IMR-90 (cell line): ENCODE measurements around the gene CSRNP3. TPM values are rescaled to one million over a fixed set of nuclear protein-coding genes. Genes with fewer than 3 reads are reported as not detected.

ENCODE experiments used
- ATAC-seq: fragments of 200-7000 bp; cut with Tn5 transposase; 2 replicates; pipeline ENCODE4 v1.9.1; 2020; ENCODE audit warnings: low read depth, mild to moderate bottlenecking, moderate library complexity
- BruUV-seq: library from RNA; stranded (reverse); fragments of 400-500 nt; replicated peaks from 2 replicates; lab custom pipeline; 2021; lab: Mats Ljungman, UMichigan
- CTCF ChIA-PET: fragments of 300-600 bp; formaldehyde crosslinking; extraction: SDS; loops from one replicate; lab custom pipeline; 2021; ENCODE audit warnings: antibody characterized with exemption; lab: Yijun Ruan, JAX
- POLR2A ChIA-PET: fragments of 300-600 bp; sonication (Branson Sonifier 250); formaldehyde crosslinking; loops from one replicate; lab custom pipeline; 2022; ENCODE audit warnings: antibody characterized with exemption; ENCODE audit not compliant: unreplicated experiment; lab: Charles Lee
- DNase-seq: peaks from one replicate; pipeline ENCODE4 v3.0.0; 2013
- H2AFZ ChIP-seq: replicated peaks from 2 replicates; pipeline ENCODE3; 2013; ENCODE audit warnings: low read length, mild to moderate bottlenecking; ENCODE audit not compliant: poor library complexity
- H2AK5ac ChIP-seq: 2 replicates; pipeline ENCODE4 v1.6.1; 2013; ENCODE audit warnings: low read depth, low read length, inconsistent platforms
- H2AK9ac ChIP-seq: replicated peaks from 2 replicates; pipeline ENCODE3; 2013; ENCODE audit warnings: mild to moderate bottlenecking, low read depth, low read length, moderate library complexity; ENCODE audit not compliant: poor library complexity
- H2BK120ac ChIP-seq: 2 replicates; pipeline ENCODE4 v1.6.1; 2013; ENCODE audit warnings: low read depth, low read length, inconsistent platforms
- H2BK15ac ChIP-seq: 3 replicates; pipeline ENCODE4 v1.6.1; 2013; ENCODE audit warnings: low read depth, low read length, inconsistent platforms
- H2BK20ac ChIP-seq: 2 replicates; pipeline ENCODE4 v1.6.1; 2013; ENCODE audit warnings: low read depth, mild to moderate bottlenecking, inconsistent platforms, low read length, moderate library complexity
- H2BK5ac ChIP-seq: 2 replicates; pipeline ENCODE4 v1.6.1; 2013; ENCODE audit warnings: mild to moderate bottlenecking, low read depth, low read length, inconsistent platforms; ENCODE audit not compliant: poor library complexity, severe bottlenecking
- H3K14ac ChIP-seq: replicated peaks from 2 replicates; pipeline ENCODE4 v1.6.1; 2013; ENCODE audit warnings: low read depth, low read length, inconsistent platforms
- H3K18ac ChIP-seq: 2 replicates; pipeline ENCODE4 v1.6.1; 2013; ENCODE audit warnings: low read depth, low read length, control low read depth
- H3K23ac ChIP-seq: 2 replicates; pipeline ENCODE4 v1.6.1; 2013; ENCODE audit warnings: low read depth, low read length, inconsistent platforms
- H3K27ac ChIP-seq: 2 replicates; pipeline ENCODE4 v1.5.1; 2013; ENCODE audit warnings: mild to moderate bottlenecking, control low read depth, low read length; ENCODE audit not compliant: insufficient read depth
- H3K27me3 ChIP-seq: 2 replicates; pipeline ENCODE4 v1.6.1; 2013; ENCODE audit warnings: low read length; ENCODE audit not compliant: control insufficient read depth, insufficient read depth
- H3K36me3 ChIP-seq: 2 replicates; pipeline ENCODE4 v1.6.1; 2013; ENCODE audit warnings: low read length, mixed read lengths; ENCODE audit not compliant: control insufficient read depth, insufficient read depth
- H3K4ac ChIP-seq: 2 replicates; pipeline ENCODE4 v1.6.1; 2013; ENCODE audit warnings: low read depth, low read length, inconsistent platforms
- H3K4me1 ChIP-seq: 2 replicates; pipeline ENCODE4 v1.6.1; 2013; ENCODE audit warnings: low read length, mixed read lengths; ENCODE audit not compliant: control insufficient read depth, insufficient read depth
- H3K4me2 ChIP-seq: 2 replicates; pipeline ENCODE4 v1.6.1; 2013; ENCODE audit warnings: low read depth, mild to moderate bottlenecking, control low read depth, low read length, moderate library complexity
- H3K4me3 ChIP-seq: 2 replicates; pipeline ENCODE4 v1.5.1; 2013; ENCODE audit warnings: low read depth, mild to moderate bottlenecking, control low read depth, low read length, moderate library complexity; ENCODE audit not compliant: insufficient read depth
- H3K56ac ChIP-seq: 2 replicates; pipeline ENCODE4 v1.6.1; 2013; ENCODE audit warnings: low read length, inconsistent platforms; ENCODE audit not compliant: insufficient read depth; ENCODE audit errors: extremely low read depth
- H3K79me1 ChIP-seq, 2 experiments: 2 replicates each; pipeline ENCODE4 v1.6.1; 2013; ENCODE audit warnings: low read length in 2 of 2, inconsistent platforms in 1 of 2, low read depth in 1 of 2
- H3K9ac ChIP-seq: 2 replicates; pipeline ENCODE4 v1.6.1; 2013; ENCODE audit warnings: low read depth, low read length, control low read depth
- H3K9me1 ChIP-seq: 2 replicates; pipeline ENCODE4 v1.6.1; 2013; ENCODE audit warnings: low read length, inconsistent platforms; ENCODE audit not compliant: insufficient read depth
- H3K9me3 ChIP-seq: 2 replicates; pipeline ENCODE4 v1.6.1; 2013; ENCODE audit warnings: low read length; ENCODE audit not compliant: control insufficient read depth, insufficient read depth
- H4K20me1 ChIP-seq: 2 replicates; pipeline ENCODE4 v1.6.1; 2013; ENCODE audit warnings: low read length, inconsistent platforms; ENCODE audit not compliant: insufficient read depth
- H4K5ac ChIP-seq: 2 replicates; pipeline ENCODE4 v1.6.1; 2013; ENCODE audit warnings: mild to moderate bottlenecking, low read depth, low read length, control low read depth
- H4K8ac ChIP-seq, 2 experiments: 2 replicates each; pipeline ENCODE4 v1.6.1; 2013; ENCODE audit warnings: low read depth in 2 of 2, low read length in 2 of 2, control low read depth in 1 of 2, inconsistent platforms in 1 of 2
- H4K91ac ChIP-seq: 2 replicates; pipeline ENCODE4 v1.6.1; 2013; ENCODE audit warnings: low read depth, low read length, inconsistent platforms; ENCODE audit not compliant: insufficient read depth
- BHLHE40 ChIP-seq: fragments of 150-350 bp; IDR thresholded peaks from 2 replicates; pipeline ENCODE4 v1.6.1; 2016; ENCODE audit warnings: mild to moderate bottlenecking, low read depth, low read length
- CEBPB ChIP-seq: IDR thresholded peaks from 2 replicates; pipeline ENCODE4 v1.6.1; 2012; ENCODE audit warnings: low read depth, low read length, improper control_type of control experiment
- CHD1 ChIP-seq: IDR thresholded peaks from 2 replicates; pipeline ENCODE4 v1.6.1; 2012; ENCODE audit warnings: low read depth, low read length, improper control_type of control experiment
- FOS ChIP-seq: fragments of 150-350 bp; IDR thresholded peaks from 2 replicates; pipeline ENCODE4 v1.6.1; 2016; ENCODE audit warnings: low read depth, low read length
- MAFK ChIP-seq: IDR thresholded peaks from 2 replicates; pipeline ENCODE4 v1.6.1; 2012; ENCODE audit warnings: low read depth, low read length, improper control_type of control experiment
- MAZ ChIP-seq: IDR thresholded peaks from 2 replicates; pipeline ENCODE4 v1.6.1; 2012; ENCODE audit warnings: low read depth, mild to moderate bottlenecking, low read length, improper control_type of control experiment, moderate library complexity, borderline replicate concordance
- MXI1 ChIP-seq: IDR thresholded peaks from 2 replicates; pipeline ENCODE4 v1.6.1; 2012; ENCODE audit warnings: low read depth, mild to moderate bottlenecking, low read length, moderate library complexity, borderline replicate concordance
- NFE2L2 ChIP-seq: fragments of 150-350 bp; IDR thresholded peaks from 2 replicates; pipeline ENCODE4 v1.6.1; 2016; ENCODE audit warnings: low read depth, mild to moderate bottlenecking, low read length
- POLR2A ChIP-seq: IDR thresholded peaks from 2 replicates; pipeline ENCODE4 v1.6.1; 2012; ENCODE audit warnings: mild to moderate bottlenecking, low read depth, low read length
- RAD21 ChIP-seq: IDR thresholded peaks from 2 replicates; pipeline ENCODE4 v1.6.1; 2012; ENCODE audit warnings: low read length, improper control_type of control experiment
- RCOR1 ChIP-seq: IDR thresholded peaks from 2 replicates; pipeline ENCODE4 v1.6.1; 2012; ENCODE audit warnings: mild to moderate bottlenecking, low read length, improper control_type of control experiment; ENCODE audit not compliant: insufficient replicate concordance
- RFX5 ChIP-seq: IDR thresholded peaks from 2 replicates; pipeline ENCODE4 v1.8.0; 2012; ENCODE audit warnings: low read depth, mild to moderate bottlenecking, low read length, moderate library complexity
- SMC3 ChIP-seq: fragments of 150-350 bp; IDR thresholded peaks from 2 replicates; pipeline ENCODE4 v1.6.1; 2016; ENCODE audit warnings: low read depth, mild to moderate bottlenecking, antibody characterized with exemption, low read length, moderate library complexity
- WGBS, 2 experiments: methylation state at CpG; one replicate each; pipeline versions ENCODE4 v1.1.5 to v1.1.7; 2013; ENCODE audit warnings: missing lambda C conversion rate in 2 of 2; ENCODE audit not compliant: insufficient read length in 1 of 2; ENCODE audit errors: extremely low coverage in 2 of 2; 5-methylcytosine and 5-hydroxymethylcytosine counted together
- dilution Hi-C: fragments of 300-500 bp; cut with HindIII; formaldehyde crosslinking; loops from one replicate; pipeline ENCODE4 v1.14.3; 2018; ENCODE audit warnings: low sequenced_read_pairs; ENCODE audit not compliant: unreplicated experiment
- in situ Hi-C: fragments of 300-500 bp; cut with MboI; formaldehyde crosslinking; loops from 3 replicates; pipeline ENCODE4 v1.14.3; 2019; ENCODE audit warnings: low sequenced_read_pairs, inconsistent platforms, mixed read lengths
- intact Hi-C: fragments of 100-400 bp; cut with micrococcal nuclease; formaldehyde crosslinking; loops from 2 replicates; pipeline ENCODE4 v1.10.0; 2022
- polyA plus RNA-seq, 3 experiments: library from polyadenylated mRNA; depleted of rRNA; stranded (reverse); fragments of >200 nt; gene quantifications; 2 replicates each; pipeline ENCODE4 v1.2.3, GENCODE V29; 2012; ENCODE audit warnings: low replicate concordance in 1 of 3
- total RNA-seq: library from RNA; depleted of rRNA; stranded (reverse); fragments of >200 nt; gene quantifications from 2 replicates; pipeline ENCODE4 v1.2.3, GENCODE V29; 2012
- TF ChIP-seq, protein P1 (sequence below): fragments of 150-350 bp; IDR thresholded peaks from 2 replicates; pipeline ENCODE4 v1.6.1; 2016; ENCODE audit warnings: low read depth, mild to moderate bottlenecking, low read length, moderate library complexity, borderline replicate concordance
- TF ChIP-seq, protein P2 (sequence below): fragments of 150-350 bp; IDR thresholded peaks from 2 replicates; pipeline ENCODE4 v1.6.1; 2017; ENCODE audit warnings: mild to moderate bottlenecking, antibody characterized with exemption, low read length, low read depth
- TF ChIP-seq, protein P3 (sequence below): conservative IDR thresholded peaks from 2 replicates; pipeline ENCODE4 v1.5.1; 2012; ENCODE audit warnings: mild to moderate bottlenecking, low read depth, low read length, improper control_type of control experiment

CSRNP3 gene
- total and polyA plus RNA-seq, 2 of the 4 experiments (the other 2 are of a cell fraction) = 0.21 to 0.72 TPM

DNA sequence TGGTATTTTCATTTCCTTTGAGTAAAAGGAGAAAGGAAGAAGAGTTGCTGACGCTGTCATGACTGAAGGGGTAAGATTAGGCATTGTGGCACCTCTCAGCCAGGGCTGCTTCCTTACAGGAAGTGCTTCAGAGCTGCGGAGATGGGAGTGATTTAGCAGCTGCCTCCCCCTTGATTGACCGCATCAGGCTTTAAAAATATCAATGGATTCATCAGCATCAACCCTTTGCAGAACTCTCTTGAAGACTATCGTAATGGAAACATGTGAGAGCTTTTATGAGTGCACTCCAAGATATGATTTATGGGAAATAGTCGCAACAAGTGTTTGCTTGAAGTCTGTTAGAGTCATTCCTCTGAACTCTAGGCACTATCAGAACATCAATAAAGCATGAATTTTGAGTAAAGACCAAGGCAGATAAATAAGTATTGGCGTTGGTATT, 141.1 kb downstream of the CSRNP3 start:
- H3K4me3 ChIP-seq = no peak overlapping the region
- H3K9me1 ChIP-seq = no peaks in the 10 kb centered on the region
- H3K18ac ChIP-seq = no peak overlapping the region
- in situ Hi-C loops = no loop called here
- ATAC-seq = no peak
- H3K56ac ChIP-seq = no peak overlapping the region
- dilution Hi-C loops = no loop called here
- no peak overlapping the region for H3K27ac ChIP-seq
- H3K4ac ChIP-seq = no peak overlapping the region
- H2BK15ac ChIP-seq = no peak overlapping the region
- H2BK5ac ChIP-seq = no peak overlapping the region
- BruUV-seq = no TSS peak
- no peaks in the 10 kb centered on the region for H3K36me3 ChIP-seq
- POLR2A ChIA-PET = no interaction called here
- no peaks in the 10 kb centered on the region for H4K20me1 ChIP-seq
- H3K79me1 ChIP-seq = no peaks in the 10 kb centered on the region
- H3K9me3 ChIP-seq = no peaks in the 10 kb centered on the region
- no peak overlapping the region for H4K8ac ChIP-seq
- no peak overlapping the region for H4K5ac ChIP-seq
- TF ChIP-seq RAD21 (no peak), SMC3 (no peak), BHLHE40 (no peak), MXI1 (no peak), POLR2A (no peak), MAZ (no peak), FOS (no peak), RFX5 (no peak), CEBPB (no peak), CHD1 (no peak), NFE2L2 (no peak), MAFK (no peak), RCOR1 (no peak)
- TF ChIP-seq, protein P1, sequence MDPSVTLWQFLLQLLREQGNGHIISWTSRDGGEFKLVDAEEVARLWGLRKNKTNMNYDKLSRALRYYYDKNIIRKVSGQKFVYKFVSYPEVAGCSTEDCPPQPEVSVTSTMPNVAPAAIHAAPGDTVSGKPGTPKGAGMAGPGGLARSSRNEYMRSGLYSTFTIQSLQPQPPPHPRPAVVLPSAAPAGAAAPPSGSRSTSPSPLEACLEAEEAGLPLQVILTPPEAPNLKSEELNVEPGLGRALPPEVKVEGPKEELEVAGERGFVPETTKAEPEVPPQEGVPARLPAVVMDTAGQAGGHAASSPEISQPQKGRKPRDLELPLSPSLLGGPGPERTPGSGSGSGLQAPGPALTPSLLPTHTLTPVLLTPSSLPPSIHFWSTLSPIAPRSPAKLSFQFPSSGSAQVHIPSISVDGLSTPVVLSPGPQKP = no peak
- TF ChIP-seq, protein P2, sequence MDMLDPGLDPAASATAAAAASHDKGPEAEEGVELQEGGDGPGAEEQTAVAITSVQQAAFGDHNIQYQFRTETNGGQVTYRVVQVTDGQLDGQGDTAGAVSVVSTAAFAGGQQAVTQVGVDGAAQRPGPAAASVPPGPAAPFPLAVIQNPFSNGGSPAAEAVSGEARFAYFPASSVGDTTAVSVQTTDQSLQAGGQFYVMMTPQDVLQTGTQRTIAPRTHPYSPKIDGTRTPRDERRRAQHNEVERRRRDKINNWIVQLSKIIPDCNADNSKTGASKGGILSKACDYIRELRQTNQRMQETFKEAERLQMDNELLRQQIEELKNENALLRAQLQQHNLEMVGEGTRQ = no peak
- TF ChIP-seq, protein P3, sequence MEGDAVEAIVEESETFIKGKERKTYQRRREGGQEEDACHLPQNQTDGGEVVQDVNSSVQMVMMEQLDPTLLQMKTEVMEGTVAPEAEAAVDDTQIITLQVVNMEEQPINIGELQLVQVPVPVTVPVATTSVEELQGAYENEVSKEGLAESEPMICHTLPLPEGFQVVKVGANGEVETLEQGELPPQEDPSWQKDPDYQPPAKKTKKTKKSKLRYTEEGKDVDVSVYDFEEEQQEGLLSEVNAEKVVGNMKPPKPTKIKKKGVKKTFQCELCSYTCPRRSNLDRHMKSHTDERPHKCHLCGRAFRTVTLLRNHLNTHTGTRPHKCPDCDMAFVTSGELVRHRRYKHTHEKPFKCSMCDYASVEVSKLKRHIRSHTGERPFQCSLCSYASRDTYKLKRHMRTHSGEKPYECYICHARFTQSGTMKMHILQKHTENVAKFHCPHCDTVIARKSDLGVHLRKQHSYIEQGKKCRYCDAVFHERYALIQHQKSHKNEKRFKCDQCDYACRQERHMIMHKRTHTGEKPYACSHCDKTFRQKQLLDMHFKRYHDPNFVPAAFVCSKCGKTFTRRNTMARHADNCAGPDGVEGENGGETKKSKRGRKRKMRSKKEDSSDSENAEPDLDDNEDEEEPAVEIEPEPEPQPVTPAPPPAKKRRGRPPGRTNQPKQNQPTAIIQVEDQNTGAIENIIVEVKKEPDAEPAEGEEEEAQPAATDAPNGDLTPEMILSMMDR = no peak
- H2AFZ ChIP-seq = no peak overlapping the region
- no peak overlapping the region for H3K23ac ChIP-seq
- no peaks in the 10 kb centered on the region for H3K4me1 ChIP-seq
- intact Hi-C loops = no loop called here
- no peak overlapping the region for H4K91ac ChIP-seq
- H2AK9ac ChIP-seq = no peak overlapping the region
- CTCF ChIA-PET = interaction anchor here (0.5 kb wide), 1 partner anchor 354 kb away, joined by 3 read pairs; no protein-coding TSS in a partner anchor
- H3K14ac ChIP-seq = no peak overlapping the region
- H2AK5ac ChIP-seq = no peak overlapping the region
- DNase-seq = no peak
- H3K27me3 ChIP-seq = no peaks in the 10 kb centered on the region
- no CpG with 5 or more reads among the region's 6 CpGs for WGBS, 2 experiments
- no peak overlapping the region for H2BK20ac ChIP-seq
- no peak overlapping the region for H3K4me2 ChIP-seq
- H3K9ac ChIP-seq = no peak overlapping the region
- no peak overlapping the region for H2BK120ac ChIP-seq
